GOT3 (cell line): Measurements from ENCODE around the gene GPR32.
"Not testable (repeated sequence)": the region's sequence is repeated elsewhere in the genome, so short reads cannot be mapped to it uniquely, and the experiment has no call there.

Experiments
- DNase-seq: peaks from one replicate; lab custom pipeline; 2025; ENCODE audit warnings: mixed read lengths; lab: John Stamatoyannopoulos, UW

Gene GPR32

GRCh38 chr19:50803633-50804419 lies 33.6 kb downstream of the GPR32 start:
- DNase-seq, result no peak

GRCh38 chr19:50804420-50805272 lies 34.4 kb downstream of the GPR32 start:
- peak; percentile 95 for DNase-seq

- no peak for DNase-seq
Measured at GRCh38 chr19:50808856-50809255, 38.6 kb downstream of the GPR32 start.

- DNase-seq, result not testable (repeated sequence)
Measured at GRCh38 chr19:50811622-50812238, 41.5 kb downstream of the GPR32 start.

- no peak for DNase-seq
Measured at GRCh38 chr19:50812474-50812873, 42.2 kb downstream of the GPR32 start.

- no peak for DNase-seq
Measured at GRCh38 chr19:50814883-50815282, 44.6 kb downstream of the GPR32 start.

- no peak for DNase-seq
Measured at GRCh38 chr19:50815439-50815838, 45.2 kb downstream of the GPR32 start.

- DNase-seq, result no peak
Measured at GRCh38 chr19:50817941-50818858, 47.9 kb downstream of the GPR32 start.

- DNase-seq, result no peak
Measured at GRCh38 chr19:50818859-50819472, 48.7 kb downstream of the GPR32 start.

- DNase-seq, result no peak
Measured at GRCh38 chr19:50819636-50820035, 49.4 kb downstream of the GPR32 start.

- no peak for DNase-seq
Measured at GRCh38 chr19:50820086-50820485, 49.8 kb downstream of the GPR32 start.

GRCh38 chr19:50820549-50821247 lies 50.4 kb downstream of the GPR32 start:
- no peak for DNase-seq

- no peak for DNase-seq
Measured at GRCh38 chr19:50821248-50821612, 51.0 kb downstream of the GPR32 start.
